K562 (cell line): ENCODE measurements around the gene PIK3CD. TPM values are rescaled to one million over a fixed set of nuclear protein-coding genes. Genes with fewer than 3 reads are reported as not detected.

Source experiments
- CBFA2T2 ChIP-seq: fragments of 450-650 bp; conservative IDR thresholded peaks from 2 replicates; pipeline ENCODE4 v1.6.1; 2017; ENCODE audit warnings: mild to moderate bottlenecking
- CREB1 ChIP-seq, 2 experiments: sonication (generic) in 1 of 2; formaldehyde crosslinking in 1 of 2; IDR thresholded peaks; 2 replicates each; pipeline versions ENCODE4 v1.6.1 to v1.8.0; 2012 to 2022; ENCODE audit warnings: inconsistent platforms in 1 of 2, mild to moderate bottlenecking in 1 of 2, missing genetic modification reagents in 1 of 2, moderate library complexity in 1 of 2
- DMBX1 ChIP-seq: fragments of 250-450 bp; sonication (Bioruptor Pico); IDR thresholded peaks from 2 replicates; pipeline ENCODE4 v1.8.0; 2022; ENCODE audit warnings: inconsistent platforms, mild to moderate bottlenecking, moderate library complexity, borderline replicate concordance
- EP400 ChIP-seq: fragments of 450-650 bp; IDR thresholded peaks from 2 replicates; pipeline ENCODE4 v1.6.1; 2017; ENCODE audit warnings: antibody characterized with exemption, mild to moderate bottlenecking, moderate library complexity
- HDAC1 ChIP-seq, 2 experiments: fragments of 450-650 bp; IDR thresholded peaks; 2 replicates each; pipeline ENCODE4 v1.6.1; 2016 to 2017; ENCODE audit warnings: inconsistent platforms in 1 of 2, mild to moderate bottlenecking in 1 of 2, moderate library complexity in 1 of 2
- JUND ChIP-seq, 2 experiments: IDR thresholded peaks; 2 replicates in 1 of 2; 3 replicates in 1 of 2; pipeline ENCODE4 v1.6.1; 2011; ENCODE audit warnings: borderline replicate concordance in 2 of 2, low read depth in 2 of 2, low read length in 2 of 2, improper control_type of control experiment in 1 of 2, missing biosample characterization in 1 of 2, missing genetic modification characterization in 1 of 2, missing genetic modification reagents in 1 of 2
- LEF1 ChIP-seq: fragments of 450-650 bp; IDR thresholded peaks from 2 replicates; pipeline ENCODE4 v1.6.1; 2016; ENCODE audit warnings: mild to moderate bottlenecking
- MYBL2 ChIP-seq, 2 experiments: fragments of 450-650 bp in 1 of 2; sonication (generic) in 1 of 2; formaldehyde crosslinking in 1 of 2; IDR thresholded peaks; 2 replicates each; pipeline versions ENCODE4 v1.6.1 to v1.8.1; 2017 to 2022; ENCODE audit warnings: borderline replicate concordance in 1 of 2, inconsistent platforms in 1 of 2, low read depth in 1 of 2, mild to moderate bottlenecking in 1 of 2, missing genetic modification reagents in 1 of 2, moderate library complexity in 1 of 2
- NBN ChIP-seq: fragments of 450-650 bp; IDR thresholded peaks from 2 replicates; pipeline ENCODE4 v1.6.1; 2016; ENCODE audit warnings: low read depth, mild to moderate bottlenecking
- NFRKB ChIP-seq: fragments of 450-650 bp; IDR thresholded peaks from 2 replicates; pipeline ENCODE4 v1.6.1; 2016; ENCODE audit warnings: low read depth
- OTX1 ChIP-seq: fragments of 450-650 bp; formaldehyde crosslinking; IDR thresholded peaks from 2 replicates; pipeline ENCODE4 v1.4.0; 2022; ENCODE audit warnings: mild to moderate bottlenecking
- POLR2B ChIP-seq: fragments of 450-650 bp; IDR thresholded peaks from 2 replicates; pipeline ENCODE4 v1.6.1; 2018; ENCODE audit warnings: low read depth; ENCODE audit not compliant: partially characterized antibody
- RBM25 ChIP-seq: fragments of 200-400 bp; formaldehyde crosslinking; IDR thresholded peaks from 2 replicates; pipeline ENCODE4 v1.6.1; 2018; ENCODE audit warnings: low read length, low read depth, moderate library complexity; ENCODE audit not compliant: severe bottlenecking
- SMAD4 ChIP-seq: fragments of 250-450 bp; sonication (Bioruptor Pico); conservative IDR thresholded peaks from 2 replicates; pipeline ENCODE4 v1.8.0; 2021; ENCODE audit warnings: inconsistent platforms, mild to moderate bottlenecking, moderate library complexity
- SMARCE1 ChIP-seq: fragments of 450-650 bp; IDR thresholded peaks from 2 replicates; pipeline ENCODE4 v1.7.1; 2016; ENCODE audit warnings: mild to moderate bottlenecking
- TOE1 ChIP-seq, 2 experiments: fragments of 450-650 bp in 1 of 2; sonication (generic) in 1 of 2; formaldehyde crosslinking in 1 of 2; IDR thresholded peaks; 2 replicates each; pipeline versions ENCODE4 v1.7.1 to v1.8.0; 2016 to 2022; ENCODE audit warnings: borderline replicate concordance in 2 of 2, mild to moderate bottlenecking in 2 of 2, antibody characterized with exemption in 1 of 2, inconsistent platforms in 1 of 2, low read depth in 1 of 2, missing genetic modification reagents in 1 of 2, moderate library complexity in 1 of 2
- TRIM24 ChIP-seq, 2 experiments: fragments of 450-650 bp; IDR thresholded peaks; 2 replicates each; pipeline ENCODE4 v1.6.1; 2016
- TRIM28 ChIP-seq: fragments of 450-650 bp; IDR thresholded peaks from 2 replicates; pipeline ENCODE4 v1.6.1; 2017
- ZC3H11A ChIP-seq: IDR thresholded peaks from 2 replicates; pipeline ENCODE4 v1.6.1; 2012; ENCODE audit warnings: low read depth, low read length, improper control_type of control experiment
- polyA plus RNA-seq, 8 experiments: library from polyadenylated mRNA; depleted of rRNA in 4 of 8; stranded (reverse) in 5 of 8; unstranded in 3 of 8; fragments of >200 nt; fragmentation: Nextera tagmentation in 2 of 8; fragmentation: Illumina TruSeq in 1 of 8; extraction: Ambion mirVana in 2 of 8; extraction: Trizol in 1 of 8; gene quantifications; 2 replicates each; pipeline versions ENCODE4 v1.2.1 to v1.2.3, GENCODE V29; 2011 to 2014; ENCODE audit warnings: inconsistent platforms in 1 of 8, missing spikeins in 1 of 8
- total RNA-seq, 7 experiments: library from RNA; depleted of rRNA in 6 of 7; stranded (reverse); fragments of >200 nt in 6 of 7; fragmentation: Illumina TruSeq in 2 of 7; extraction: Trizol in 2 of 7; gene quantifications; 2 replicates each; pipeline versions ENCODE4 v1.2.1 to v1.2.3, GENCODE V29; 2011 to 2021; ENCODE audit warnings: low replicate concordance in 1 of 7
- TF ChIP-seq, protein P1 (sequence below): fragments of 450-650 bp; IDR thresholded peaks from 2 replicates; pipeline ENCODE4 v1.6.1; 2018; ENCODE audit not compliant: partially characterized antibody
- TF ChIP-seq, protein P2 (sequence below): sonication (generic); formaldehyde crosslinking; IDR thresholded peaks from 2 replicates; pipeline ENCODE4 v1.8.1; 2023; ENCODE audit warnings: mild to moderate bottlenecking, missing genetic modification reagents

The PIK3CD gene
- total and polyA plus RNA-seq, 9 of the 15 experiments (the other 6 are each of a cell fraction or from before 2014, with no cell fraction given) = 1.8 to 20.8 (median 7.2) TPM

DNA sequence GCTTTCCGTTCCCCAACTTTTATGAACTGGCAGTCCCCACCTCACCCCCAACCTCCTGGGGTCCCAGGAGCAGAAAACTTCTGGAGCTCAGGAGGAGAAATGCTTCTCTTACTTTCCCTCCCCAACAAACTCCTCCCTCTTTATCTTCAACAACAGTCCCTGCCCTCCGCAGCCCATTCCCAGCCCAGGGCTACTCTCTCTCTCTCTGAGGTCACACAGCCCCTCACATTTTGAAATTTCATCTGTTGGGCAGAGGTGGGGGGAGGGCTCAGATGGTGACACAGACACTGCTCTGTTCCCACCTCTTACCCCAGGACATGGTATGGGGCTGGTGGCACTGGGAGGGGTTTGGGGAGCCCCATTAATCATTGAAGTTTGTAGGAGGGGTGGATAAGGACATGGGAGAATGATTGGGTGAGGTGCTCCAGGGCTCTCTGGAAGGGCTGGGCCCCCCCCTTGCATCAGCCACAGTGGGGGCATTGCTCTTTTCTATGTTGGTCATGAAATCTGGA, 6.0 kb downstream of the PIK3CD start (continued):
- TF ChIP-seq, protein P1, sequence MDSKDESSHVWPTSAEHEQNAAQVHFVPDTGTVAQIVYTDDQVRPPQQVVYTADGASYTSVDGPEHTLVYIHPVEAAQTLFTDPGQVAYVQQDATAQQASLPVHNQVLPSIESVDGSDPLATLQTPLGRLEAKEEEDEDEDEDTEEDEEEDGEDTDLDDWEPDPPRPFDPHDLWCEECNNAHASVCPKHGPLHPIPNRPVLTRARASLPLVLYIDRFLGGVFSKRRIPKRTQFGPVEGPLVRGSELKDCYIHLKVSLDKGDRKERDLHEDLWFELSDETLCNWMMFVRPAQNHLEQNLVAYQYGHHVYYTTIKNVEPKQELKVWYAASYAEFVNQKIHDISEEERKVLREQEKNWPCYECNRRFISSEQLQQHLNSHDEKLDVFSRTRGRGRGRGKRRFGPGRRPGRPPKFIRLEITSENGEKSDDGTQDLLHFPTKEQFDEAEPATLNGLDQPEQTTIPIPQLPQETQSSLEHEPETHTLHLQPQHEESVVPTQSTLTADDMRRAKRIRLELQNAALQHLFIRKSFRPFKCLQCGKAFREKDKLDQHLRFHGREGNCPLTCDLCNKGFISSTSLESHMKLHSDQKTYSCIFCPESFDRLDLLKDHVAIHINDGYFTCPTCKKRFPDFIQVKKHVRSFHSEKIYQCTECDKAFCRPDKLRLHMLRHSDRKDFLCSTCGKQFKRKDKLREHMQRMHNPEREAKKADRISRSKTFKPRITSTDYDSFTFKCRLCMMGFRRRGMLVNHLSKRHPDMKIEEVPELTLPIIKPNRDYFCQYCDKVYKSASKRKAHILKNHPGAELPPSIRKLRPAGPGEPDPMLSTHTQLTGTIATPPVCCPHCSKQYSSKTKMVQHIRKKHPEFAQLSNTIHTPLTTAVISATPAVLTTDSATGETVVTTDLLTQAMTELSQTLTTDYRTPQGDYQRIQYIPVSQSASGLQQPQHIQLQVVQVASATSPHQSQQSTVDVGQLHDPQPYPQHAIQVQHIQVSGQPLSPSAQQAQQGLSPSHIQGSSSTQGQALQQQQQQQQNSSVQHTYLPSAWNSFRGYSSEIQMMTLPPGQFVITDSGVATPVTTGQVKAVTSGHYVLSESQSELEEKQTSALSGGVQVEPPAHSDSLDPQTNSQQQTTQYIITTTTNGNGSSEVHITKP = peak; percentile 5
- TF ChIP-seq, protein P2, sequence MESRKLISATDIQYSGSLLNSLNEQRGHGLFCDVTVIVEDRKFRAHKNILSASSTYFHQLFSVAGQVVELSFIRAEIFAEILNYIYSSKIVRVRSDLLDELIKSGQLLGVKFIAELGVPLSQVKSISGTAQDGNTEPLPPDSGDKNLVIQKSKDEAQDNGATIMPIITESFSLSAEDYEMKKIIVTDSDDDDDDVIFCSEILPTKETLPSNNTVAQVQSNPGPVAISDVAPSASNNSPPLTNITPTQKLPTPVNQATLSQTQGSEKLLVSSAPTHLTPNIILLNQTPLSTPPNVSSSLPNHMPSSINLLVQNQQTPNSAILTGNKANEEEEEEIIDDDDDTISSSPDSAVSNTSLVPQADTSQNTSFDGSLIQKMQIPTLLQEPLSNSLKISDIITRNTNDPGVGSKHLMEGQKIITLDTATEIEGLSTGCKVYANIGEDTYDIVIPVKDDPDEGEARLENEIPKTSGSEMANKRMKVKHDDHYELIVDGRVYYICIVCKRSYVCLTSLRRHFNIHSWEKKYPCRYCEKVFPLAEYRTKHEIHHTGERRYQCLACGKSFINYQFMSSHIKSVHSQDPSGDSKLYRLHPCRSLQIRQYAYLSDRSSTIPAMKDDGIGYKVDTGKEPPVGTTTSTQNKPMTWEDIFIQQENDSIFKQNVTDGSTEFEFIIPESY (CRISPR knock-in tag) = peak; percentile 22; the same call in 1 of the 2 replicates
- TF ChIP-seq OTX1 (CRISPR knock-in tag) (0 out of 2 replicates have a peak, but pooled peaks have one; percentile 58), TOE1 (IDR thresholded peaks at IDR 0.05; ENCODE audit: borderline replicate concordance) (peak; percentile 40; the same call in 1 of the 2 replicates), TOE1 (CRISPR knock-in tag; IDR thresholded peaks at IDR 0.05; ENCODE audit: borderline replicate concordance, low read depth) (no peak), NFRKB (peak; percentile 71), SMARCE1 (peak; percentile 50; the same call in 1 of the 2 replicates), DMBX1 (0 out of 2 replicates have a peak, but pooled peaks have one; percentile 37), JUND (IDR thresholded peaks at IDR 0.05; ENCODE audit: borderline replicate concordance, low read depth, low read length) (peak; percentile 40; the same call in 1 of the 2 replicates), JUND (tag; IDR thresholded peaks at IDR 0.05; ENCODE audit: borderline replicate concordance, low read depth, low read length) (peak; percentile 66; the same call in 1 of the 3 replicates), NBN (peak; percentile 66; the same call in 1 of the 2 replicates), EP400 (peak; percentile 65), POLR2B (peak; percentile 41), TRIM28 (no peak), HDAC1 (IDR thresholded peaks at IDR 0.05) (peak in 1 of 2 experiments; percentile 65; a peak in 2 of 4 replicates), SMAD4 (CRISPR knock-in tag) (peak; percentile 43; the same call in 1 of the 2 replicates), MYBL2 (IDR thresholded peaks at IDR 0.05; ENCODE audit: low read depth) (peak; percentile 59; the same call in 1 of the 2 replicates), MYBL2 (CRISPR knock-in tag; IDR thresholded peaks at IDR 0.05; ENCODE audit: borderline replicate concordance) (no peak), RBM25 (peak; percentile 46), TRIM24 (IDR thresholded peaks at IDR 0.05) (0 out of 4 replicates have a peak, but pooled peaks of 1 of the 2 experiments have one; percentile 38), LEF1 (peak; percentile 72; the same call in 1 of the 2 replicates), ZC3H11A (no peak), CREB1 (IDR thresholded peaks at IDR 0.05) (peak; percentile 28; the same call in 1 of the 2 replicates), CREB1 (CRISPR knock-in tag; IDR thresholded peaks at IDR 0.05) (no peak), CBFA2T2 (peak; percentile 21; the same call in 1 of the 2 replicates)
